HS-5 (cell line): ENCODE data around the gene HMGCLL1.

Experiments used
- DNase-seq: peaks from one replicate; pipeline ENCODE4 v3.0.0-alpha.2; 2012; ENCODE audit warnings: low read depth

Gene HMGCLL1

DNA sequence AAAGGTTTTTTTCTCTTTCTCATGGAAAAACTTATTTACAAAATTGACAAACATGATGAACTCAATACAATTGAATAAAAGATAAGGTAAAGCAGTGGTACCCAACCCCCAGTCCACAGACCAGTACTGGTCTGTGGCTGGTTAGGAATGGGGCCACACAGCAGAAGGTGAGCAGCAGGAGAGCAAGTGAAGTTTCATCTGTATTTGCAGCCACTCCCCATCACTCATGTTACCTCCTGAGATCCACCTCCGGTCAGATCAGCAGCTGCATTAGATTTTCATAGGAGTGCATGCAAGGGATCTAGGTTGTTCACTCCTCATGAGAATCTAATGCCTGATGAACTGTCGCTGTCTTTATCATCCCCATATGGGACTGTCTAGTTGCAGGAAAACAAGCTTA lies 47.5 kb downstream of the HMGCLL1 start:
- no peak for DNase-seq

DNA sequence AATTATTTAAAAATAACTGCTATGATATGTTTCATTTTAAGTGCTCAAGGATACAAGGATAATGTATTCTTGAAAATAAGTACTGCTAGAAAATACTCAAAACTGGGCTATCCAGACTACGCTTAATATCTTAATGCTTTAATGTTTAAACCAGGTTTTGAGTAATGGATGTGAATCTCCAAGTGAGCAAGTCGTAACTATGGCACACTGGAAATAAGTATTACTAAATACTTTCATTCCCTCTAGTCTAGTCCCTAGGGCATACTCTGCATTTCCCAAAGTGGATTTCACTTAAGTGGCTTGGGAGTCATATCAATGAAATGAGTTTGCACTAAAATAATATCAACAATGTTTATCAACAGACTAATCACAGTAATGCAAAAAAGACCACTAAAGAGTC lies 48.1 kb downstream of the HMGCLL1 start:
- no peak for DNase-seq

DNA sequence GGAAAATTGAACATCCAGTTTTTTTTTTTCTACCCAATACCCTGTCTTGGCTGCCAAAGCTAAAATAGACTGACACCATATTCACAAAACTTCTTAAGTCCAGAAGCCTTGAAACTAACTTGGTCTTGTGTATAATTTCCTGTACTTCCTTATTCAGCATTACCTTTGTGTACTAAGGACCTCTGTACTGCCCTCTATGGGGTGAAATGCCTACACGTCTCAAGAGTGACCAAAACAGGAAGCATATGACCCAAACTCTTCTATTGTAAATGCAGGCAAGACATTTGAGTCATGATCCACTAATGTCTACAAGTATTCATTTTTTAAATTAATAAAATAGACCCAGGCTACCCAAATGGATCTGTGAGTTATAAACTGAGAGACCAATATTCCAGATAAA lies 50.4 kb downstream of the HMGCLL1 start:
- DNase-seq: peak; percentile 11

DNA sequence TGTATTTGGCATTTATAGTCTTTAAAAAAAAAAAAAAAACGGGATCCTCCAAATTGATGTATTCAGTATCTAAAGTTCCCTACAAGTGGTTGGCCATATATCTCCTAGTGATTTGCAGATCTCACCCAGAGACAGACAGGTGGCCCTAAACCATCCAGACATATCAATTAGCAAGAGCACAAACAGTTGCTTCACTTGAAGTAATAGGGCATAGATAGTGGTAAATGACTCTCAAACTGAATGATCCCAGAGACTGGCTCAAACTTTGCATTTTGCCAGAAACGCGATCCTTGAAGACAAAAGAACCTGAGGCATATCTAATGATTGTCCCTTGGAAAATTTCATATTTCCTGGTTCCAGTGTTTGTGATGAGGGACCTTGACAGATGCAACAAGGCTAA lies 54.6 kb downstream of the HMGCLL1 start:
- DNase-seq: no peak

DNA sequence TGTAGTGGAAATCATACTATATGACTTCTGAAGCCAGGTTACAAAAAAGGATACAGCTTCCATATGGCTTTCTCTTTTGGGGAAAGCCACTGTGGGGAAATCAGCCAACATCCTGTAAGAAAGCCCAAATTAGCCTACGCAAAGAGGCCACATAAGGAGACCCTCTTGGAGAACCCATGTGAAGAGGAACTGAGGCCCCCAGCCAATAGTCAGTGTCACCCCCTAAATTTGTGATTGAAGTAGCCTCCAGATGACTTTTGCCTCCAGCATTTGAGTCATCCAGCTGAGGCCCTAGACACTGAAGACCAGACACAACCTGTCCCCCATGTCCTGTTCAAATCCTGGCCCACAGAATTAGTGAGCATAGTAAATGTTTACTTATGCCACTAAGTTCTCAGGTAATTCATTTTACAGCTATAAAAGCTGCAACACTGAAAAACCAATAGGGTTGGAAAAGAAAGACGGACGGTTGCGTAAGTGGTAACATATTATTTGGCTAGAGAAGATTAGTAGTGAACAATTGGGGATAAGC lies 60.4 kb downstream of the HMGCLL1 start:
- DNase-seq: no peak

DNA sequence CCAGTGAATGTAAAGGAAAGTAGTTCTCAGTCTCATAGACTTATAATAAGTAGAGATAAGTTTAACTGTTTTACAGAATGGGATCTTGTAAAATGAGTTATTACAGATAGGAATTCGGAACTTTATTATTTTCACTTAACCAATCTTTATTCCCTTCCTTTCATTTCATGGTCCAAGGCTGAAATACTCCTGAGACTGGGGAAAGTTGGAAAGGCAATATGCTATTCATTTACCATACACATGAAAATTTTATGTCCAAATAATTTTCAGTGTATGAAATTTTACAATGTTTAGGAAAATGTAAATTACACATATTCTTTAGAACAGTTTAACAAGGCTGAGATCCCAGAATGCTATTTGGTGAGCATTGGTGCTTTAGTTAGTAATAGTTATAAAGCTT lies 62.3 kb downstream of the HMGCLL1 start:
- DNase-seq: no peak

DNA sequence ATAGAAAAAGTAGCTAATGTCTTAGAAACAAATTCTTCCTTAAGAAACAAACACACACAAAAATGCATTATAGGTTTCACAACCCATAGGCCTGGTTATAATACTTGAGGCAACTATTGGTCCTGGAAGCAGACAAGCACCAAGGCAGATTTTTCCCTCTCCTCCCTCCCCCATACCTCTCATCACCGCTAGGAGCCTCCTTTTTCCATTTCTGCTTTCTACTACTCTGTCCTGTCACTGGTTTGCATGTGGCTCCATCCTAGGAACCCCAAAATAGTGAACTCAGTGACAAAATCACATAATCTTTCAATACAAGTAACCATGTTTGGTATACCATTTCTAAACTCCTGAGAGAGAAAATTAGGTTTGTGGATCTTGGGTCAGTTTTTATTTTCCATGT lies 66.1 kb downstream of the HMGCLL1 start:
- no peak for DNase-seq

DNA sequence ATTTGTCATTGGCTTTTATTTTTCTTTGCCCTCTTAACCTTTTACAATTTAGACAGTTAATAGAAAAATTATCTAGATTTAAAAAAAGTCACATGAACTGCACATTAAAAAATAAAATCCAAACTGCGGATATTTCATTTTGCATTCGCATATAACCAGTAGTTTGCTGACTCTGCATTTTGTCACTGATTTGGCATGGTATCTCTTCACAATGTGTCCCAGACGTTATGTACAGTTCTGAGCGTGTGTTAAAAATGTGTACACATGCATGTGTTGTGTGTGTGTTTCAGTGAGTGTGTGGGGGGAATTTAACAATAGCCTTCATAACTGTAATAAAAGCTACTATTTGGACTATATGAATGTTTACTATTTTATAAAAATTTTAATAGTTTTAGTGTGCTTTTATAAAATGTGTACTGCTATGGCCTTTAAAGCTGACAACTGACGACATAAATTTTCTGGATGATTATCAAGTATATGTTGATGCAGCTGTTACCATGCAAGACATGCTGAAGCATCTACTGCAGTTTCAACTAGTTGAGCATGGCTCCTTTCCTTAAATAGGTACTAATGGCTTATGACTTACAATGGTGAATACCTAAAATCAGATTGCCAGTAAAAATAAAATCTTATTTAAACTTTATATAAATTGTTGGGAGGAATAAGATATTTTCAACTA lies 67.7 kb downstream of the HMGCLL1 start:
- no peak for DNase-seq

DNA sequence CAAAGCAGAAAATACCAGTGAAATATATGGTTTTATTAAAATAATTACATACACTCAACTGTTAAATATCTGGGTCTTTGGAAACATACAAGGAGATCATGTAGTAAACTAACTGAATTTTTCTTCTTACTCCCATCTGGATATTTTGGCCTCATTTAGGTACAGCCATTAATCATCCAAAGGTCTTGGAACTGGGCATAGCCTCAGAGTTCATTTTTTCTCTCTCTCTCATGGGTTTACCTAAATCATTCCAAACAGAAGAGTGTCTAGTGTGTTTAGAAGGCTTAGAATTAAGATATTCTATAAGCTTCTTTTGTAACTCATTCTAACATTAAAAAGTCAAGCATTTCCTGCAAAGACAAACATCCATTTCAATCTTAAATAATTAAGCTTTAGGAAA lies 79.4 kb downstream of the HMGCLL1 start:
- DNase-seq: no peak

DNA sequence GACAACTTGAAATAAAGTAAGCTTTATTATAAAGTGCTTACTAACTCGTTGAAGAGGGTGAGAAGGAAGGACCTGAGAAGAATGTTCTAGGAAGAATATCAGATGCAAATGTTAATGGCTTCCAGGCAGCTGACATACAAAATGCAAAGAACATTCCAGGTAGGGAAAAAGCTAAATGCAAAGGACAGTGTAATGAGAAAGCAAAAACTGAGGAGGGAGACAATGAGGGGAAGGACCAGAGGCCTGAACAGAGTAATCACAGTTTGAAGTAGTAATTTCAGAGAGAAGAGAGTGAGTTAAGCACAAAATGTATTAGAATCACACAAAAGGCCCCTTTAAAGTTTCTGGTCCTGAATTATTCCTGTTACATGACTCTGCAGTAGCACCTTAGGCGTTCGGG lies 81.3 kb downstream of the HMGCLL1 start:
- no peak for DNase-seq

DNA sequence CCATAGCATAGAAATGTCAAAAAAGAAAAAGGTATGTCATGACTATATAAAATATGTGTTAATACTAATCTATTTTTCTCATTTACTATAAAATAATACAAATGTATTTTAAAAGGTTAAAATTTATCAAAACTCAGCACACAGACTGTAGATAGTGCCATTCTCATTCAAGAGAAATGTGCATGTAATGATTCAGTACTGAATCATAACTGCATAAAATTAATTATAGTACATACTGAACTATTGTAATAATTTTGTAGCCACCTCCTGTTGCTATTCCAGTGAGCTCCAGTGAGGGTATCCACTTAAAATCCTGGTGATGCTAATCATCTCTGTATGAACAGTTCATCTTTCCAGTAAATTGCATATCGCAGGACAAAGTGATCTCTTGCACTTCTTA lies 82.8 kb downstream of the HMGCLL1 start:
- DNase-seq: peak; percentile 15

DNA sequence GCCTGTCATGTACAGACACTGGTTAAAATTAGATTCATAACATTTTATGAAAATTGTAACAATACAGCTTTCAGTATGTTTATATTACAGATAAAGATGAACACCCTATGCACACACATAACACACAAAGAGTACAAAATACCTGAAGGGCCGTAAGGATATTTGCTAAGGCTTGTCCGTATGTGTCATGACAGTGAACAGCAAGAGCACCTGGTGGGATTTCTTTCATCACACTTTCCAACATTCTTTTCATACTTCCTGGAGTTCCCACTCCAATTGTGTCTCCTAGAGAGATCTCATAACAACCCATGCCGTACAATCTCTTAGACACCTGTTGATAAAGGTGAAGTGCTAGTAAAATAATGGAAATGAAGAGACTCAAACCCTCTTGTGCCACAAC lies 83.7 kb downstream of the HMGCLL1 start:
- no peak for DNase-seq

DNA sequence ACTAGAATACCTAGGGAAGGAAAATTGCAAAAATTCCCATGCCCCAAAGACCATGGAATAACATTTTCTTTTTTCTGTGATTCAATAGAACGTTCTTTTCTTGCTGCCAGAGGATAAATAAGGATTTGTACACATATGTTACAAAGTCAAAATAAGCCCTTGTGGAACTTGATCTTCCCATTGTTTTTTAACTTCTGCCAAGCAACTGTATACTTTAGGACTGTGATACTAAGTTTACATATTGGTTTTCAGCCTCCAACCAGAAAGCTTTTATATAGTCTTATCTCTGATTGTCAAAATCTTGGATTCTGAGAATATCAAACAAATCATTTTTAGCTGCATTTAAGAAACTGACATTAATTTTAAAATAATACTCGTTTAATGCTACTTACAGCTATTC lies 84.6 kb downstream of the HMGCLL1 start:
- DNase-seq: no peak

DNA sequence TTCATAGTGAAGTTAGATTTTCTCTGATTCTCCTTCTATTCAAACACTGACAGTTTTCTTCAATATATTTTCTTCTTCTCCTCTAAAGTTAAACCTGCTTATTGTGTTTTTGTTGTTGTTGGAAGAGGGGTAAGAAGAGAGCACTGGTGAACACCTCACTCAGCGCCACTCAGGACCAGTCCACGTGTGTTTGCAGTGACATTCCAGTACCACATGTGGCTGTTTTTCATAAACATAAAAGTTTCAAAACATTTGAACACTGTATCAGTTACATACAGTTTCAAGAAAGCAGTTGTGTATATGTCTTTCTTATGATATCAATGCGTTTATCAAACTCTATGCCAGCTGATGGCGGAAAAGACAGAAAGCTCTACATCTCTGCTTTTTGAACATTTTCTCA lies 86.7 kb downstream of the HMGCLL1 start:
- DNase-seq: no peak

DNA sequence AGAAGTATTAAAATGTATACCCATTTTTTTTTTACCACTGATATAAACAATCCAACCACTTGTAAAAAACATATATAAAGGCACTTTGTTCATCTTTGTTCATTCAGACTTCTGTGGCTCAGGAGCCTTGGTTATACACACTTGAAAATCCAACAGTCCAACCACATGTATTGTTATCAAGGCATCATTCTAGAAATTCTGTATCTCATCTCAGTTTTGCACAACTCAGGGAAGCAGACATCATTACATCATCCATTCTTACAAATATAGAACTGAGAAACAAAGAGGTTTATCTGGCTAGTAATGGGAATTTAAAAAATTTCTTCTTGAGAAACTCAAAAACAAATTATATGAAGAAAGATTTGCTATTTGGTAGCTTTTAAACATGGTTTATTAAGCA lies 88.1 kb downstream of the HMGCLL1 start:
- no peak for DNase-seq

DNA sequence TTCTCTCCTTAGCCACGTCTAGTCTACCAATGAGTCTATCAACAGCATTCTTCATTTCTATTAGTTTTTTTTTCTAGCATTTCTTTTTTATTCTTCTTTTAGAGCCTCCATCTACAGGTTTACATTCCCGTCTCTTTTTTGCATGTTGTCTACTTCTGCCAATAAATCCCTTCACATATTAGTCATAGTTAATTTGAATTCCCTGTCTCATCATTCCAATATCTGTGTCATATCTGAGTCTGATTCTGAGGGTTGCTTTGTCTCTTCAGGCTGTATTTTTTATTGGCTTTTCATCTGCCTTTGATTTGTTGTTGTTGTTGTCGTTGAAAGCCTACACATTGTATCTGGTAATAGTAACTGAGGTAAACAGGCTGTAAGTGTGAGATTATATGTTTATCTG lies 104.6 kb downstream of the HMGCLL1 start:
- DNase-seq: no peak

DNA sequence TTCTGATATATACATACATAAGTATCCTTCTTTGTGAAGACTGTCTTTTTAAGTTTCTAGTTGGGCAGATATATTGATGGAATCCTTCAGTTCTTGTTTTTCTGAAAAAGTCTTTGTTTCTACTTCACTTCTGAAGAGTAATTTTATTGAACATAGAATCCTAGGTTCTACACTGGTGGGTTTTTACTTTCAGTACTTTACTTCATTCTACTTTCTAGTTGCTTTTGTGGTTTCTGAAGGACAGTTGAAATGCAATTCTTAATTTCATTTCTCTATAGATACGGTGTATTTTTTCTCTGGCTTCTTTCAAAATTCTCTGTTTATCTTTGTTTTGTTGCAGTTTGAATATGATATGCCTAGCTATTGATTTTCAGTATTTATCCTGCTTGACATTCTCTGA lies 105.3 kb downstream of the HMGCLL1 start:
- no peak for DNase-seq

DNA sequence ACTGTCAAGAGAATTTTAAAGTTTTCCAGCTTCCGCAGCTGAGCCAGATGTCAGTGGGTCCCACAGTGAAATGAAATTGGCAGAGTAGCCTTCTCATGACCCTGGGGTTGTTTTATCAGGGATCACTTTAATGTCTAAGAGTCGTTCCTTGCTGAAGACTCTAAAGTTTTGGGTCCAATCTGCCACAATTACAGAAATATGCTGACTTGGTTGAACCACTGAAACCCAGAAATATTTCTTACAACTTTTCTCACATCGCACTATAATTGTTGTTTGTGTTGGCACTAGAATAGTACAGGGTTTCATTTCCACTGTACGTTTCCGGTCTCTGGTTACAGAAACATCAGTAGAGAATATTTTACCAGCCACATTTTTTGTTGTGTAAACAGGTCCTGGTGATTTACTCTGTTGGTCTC lies 109.0 kb downstream of the HMGCLL1 start:
- DNase-seq: no peak

DNA sequence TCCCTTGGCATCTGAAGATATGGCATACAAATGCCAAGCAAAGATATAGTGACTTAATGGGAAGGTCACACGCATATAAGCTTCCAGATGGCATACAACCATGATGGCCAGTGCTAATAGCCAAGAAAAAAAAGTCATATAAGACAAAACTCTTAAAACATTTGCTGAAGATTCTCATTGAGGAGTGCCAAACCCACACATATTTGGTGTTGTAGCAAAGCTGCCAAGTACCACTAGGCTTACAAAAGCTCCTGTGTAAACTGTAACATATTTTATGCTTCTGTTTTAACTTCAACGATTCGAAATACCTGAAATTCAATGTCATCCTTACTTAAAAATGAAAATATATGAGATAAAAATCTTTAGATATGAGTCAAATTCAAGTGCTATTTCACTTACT lies 123.0 kb downstream of the HMGCLL1 start:
- no peak for DNase-seq

DNA sequence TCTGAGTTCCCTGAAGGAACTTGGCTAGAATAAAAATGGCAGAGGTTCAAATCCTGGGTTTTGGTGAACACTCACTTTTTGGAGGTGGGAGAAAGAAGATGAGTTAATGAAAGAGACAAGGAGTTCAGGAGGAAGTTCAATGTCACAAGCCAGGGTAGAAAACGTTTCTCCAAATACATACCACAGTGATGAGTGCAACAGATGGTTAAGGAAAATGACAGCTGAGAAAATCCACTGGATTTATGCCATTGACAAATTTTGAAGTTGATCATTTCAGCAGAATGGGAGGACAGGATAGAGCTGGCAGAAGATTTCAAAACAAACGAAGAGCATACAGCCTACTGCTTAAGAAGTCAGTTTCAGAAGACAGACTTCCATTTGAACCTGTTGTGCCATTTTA lies 129.0 kb downstream of the HMGCLL1 start:
- DNase-seq: peak; percentile 33

DNA sequence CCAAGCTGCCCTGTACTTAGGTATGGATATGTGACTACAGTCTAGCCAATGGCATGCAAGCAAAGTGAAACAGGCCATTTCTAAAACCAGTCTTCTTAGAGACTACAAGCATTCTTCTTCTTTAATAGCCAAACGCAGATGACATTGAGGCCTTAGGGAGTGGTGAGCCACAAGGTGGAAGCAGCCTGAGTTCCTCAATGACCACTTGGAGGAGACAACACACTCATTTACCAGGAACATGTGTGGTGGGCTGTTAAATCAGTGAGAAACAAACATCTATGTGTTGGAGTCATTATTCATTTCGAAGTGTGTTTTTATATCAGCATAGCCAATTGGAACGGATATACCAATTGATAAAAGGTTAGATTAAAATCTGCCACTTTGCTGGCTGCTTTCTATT lies 129.8 kb downstream of the HMGCLL1 start:
- no peak for DNase-seq

DNA sequence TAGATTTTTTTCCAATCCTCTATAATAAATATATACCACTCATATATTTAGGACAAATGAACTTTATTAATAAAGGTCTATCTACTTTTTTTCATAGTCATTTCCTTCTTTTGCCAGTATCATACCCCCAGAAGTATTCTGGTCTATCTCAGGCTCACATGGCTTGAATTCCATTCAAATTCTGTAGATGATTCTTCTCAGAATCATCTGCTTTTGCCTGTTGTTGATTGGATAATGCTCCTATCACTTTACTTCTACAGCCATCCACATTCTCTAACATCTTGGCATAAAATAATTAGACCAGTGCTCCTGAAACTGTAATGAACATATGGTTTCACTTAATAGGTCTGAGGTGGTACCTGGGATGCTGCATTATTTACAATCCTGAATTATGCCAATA lies 130.5 kb downstream of the HMGCLL1 start:
- DNase-seq: peak; percentile 40

DNA sequence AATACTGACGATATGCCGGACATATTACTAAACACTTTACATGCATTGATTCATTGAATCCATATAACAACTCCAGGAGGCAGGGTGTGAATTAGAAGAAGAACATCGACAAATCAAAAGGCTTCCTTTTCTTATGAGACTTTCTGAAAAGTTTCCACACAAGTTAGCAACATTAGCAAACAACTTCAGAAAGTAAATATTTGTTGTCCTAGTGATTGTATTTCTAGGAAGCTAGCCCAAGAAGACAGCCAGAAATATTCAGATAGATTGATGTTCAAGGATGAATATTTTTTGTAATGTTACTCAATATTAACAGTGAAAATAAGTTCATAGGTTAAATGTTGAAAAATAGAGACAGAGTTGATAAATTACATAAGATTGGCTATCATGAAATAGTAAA lies 131.1 kb downstream of the HMGCLL1 start:
- DNase-seq: no peak

DNA sequence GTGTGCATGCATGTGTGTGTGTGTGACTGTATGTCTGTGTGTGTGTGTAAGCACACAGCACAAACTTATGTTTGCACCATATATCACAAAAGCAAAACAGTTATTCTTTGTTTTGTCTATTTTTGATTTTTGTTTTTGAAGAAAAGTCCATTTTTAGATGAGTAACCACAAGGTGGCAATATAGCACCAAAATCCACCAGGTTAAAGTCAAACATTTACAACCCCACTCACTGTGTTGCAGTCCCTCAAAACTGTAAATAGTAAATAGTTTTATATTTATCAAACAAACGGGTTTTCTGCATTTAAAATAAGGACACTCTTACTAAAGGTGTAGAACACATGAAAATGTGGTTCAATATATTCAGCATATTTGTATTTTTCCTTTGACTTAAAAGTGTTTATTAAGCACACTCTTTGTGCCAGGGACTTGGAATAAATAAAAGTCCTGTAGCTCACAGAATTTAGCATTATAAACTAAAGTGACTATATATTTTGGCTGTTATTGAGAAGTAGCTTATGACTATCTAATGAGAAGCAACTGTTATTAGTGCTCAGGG lies 133.3 kb downstream of the HMGCLL1 start:
- peak; percentile 25 for DNase-seq
